ENCODE results near the gene VCPKMT. TPM values are rescaled to one million over a fixed set of nuclear protein-coding genes. Genes with fewer than 3 reads are reported as not detected.

Gene VCPKMT
- 5.1 and 5.8 TPM in 2 replicates for total RNA-seq (2014; rRNA removed; shearing (Covaris generic))

DNA sequence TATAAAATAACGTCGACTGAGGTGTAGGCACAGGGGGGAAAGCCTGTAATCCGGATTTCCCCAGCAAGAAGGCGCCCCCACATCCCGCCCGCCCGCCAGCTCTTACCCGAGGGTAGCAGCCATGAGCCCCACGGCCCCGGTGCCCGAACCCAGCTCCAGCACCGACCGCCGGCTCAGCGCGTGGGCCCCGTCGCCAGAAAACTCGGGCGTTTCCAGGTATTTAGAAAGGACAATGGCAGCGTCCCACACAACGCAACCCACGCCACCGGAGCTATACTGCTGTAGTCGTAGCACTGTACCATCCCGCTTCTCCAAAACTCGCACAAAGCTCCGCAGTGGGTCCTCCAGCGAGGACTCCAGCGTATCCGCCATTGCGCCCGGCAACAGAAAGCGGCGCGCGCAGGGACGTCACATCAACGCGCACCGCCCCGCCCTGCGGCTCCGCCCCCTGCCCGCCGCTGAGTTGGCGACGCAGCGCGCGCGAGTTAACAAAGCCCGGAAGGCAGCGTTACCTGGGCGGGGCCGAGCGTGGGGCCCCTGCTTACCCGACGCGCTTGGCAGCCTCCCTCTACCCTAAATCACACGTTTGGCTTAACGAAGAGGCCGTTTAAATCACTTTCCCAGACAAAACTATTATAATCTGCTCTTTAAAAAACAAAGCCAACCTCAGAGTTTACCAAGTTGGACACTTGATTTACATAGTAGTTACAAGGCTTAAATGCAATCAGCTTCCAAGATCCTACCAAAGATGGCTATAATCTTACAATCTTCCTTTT is at the start of gene VCPKMT:
VCPKMT (minus strand) TSS at position 392 of the 776 bp plus-strand sequence; CDS start at position 372, 20 bp downstream.
- peak; percentile 87 for DNase-seq (ENCODE audit: low spot score)

- no peak for DNase-seq (ENCODE audit: low spot score)
These were observed 39.7 kb upstream of the VCPKMT start for GRCh38 chr14:50156111-50156510.

DNA sequence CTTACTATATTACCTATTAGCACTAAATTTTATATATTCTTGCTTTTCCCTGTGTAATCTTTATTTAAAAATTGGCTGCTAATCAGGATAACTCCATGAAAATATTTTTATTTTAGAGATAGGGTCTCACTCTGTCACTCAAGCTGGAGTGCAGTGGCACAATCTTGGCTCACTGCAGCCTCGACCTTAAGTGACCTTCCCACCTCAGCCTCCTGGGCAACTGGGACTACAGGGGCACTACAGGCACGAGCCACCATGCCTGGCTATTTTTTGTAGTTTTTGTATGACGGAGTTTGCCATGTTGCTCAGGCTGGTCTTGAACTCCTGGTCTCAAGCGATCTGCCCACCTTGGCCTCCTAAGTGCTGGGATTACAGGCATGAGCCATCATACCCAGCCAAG is 32.4 kb upstream of the VCPKMT start:
- no peak for DNase-seq (ENCODE audit: low spot score)

DNA sequence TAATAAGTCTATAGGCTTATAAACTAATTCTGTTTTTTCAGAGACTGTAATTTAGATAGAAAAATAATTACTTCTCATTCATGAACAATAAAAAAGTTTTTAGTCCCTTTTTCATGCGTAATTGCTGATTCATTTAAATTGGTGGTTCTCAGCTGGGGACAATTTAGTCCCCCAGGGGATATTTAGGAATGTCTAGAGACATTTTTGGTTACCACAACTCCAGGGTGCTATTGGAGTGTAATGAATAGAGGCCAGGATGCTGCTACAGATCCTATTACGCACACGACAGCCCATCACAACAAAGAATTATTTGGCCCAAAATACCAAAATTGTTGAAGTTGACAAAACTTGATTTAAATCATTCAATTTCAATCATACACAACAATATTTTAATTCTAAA is 22.8 kb upstream of the VCPKMT start:
- no peak for DNase-seq (ENCODE audit: low spot score)

- DNase-seq (ENCODE audit: low spot score): no peak
These were observed 11.4 kb upstream of the VCPKMT start for GRCh38 chr14:50127802-50128201.

DNA sequence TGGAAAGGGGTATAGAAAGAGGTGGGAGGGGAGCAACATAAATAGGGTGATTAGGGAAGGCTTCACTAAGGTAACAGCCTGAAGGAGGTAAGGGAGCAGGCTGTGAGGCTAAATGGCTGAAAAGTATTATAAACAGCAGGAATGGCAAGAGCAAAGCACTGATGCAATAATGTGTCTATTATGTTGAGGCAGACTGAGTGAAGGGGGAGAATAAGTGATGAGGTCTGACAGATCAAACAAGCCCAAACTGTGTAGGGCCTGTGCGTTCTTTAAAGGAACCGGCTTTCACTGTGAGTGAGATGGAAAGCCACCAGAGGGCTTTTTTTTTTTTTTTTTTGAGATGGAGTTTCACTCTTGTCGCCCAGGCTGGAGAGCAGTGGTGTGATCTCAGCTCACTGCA is 6.7 kb upstream of the VCPKMT start:
- no peak for DNase-seq (ENCODE audit: low spot score)

GRCh38 chr14:50122291-50122690 is 5.9 kb upstream of the VCPKMT start:
- DNase-seq (ENCODE audit: low spot score): no peak

GRCh38 chr14:50121486-50121885 is 5.1 kb upstream of the VCPKMT start:
- no peak for DNase-seq (ENCODE audit: low spot score)

GRCh38 chr14:50117456-50117855 is 1.1 kb upstream of the VCPKMT start:
- no peak for DNase-seq (ENCODE audit: low spot score)

- DNase-seq (ENCODE audit: low spot score): no peak
These were observed 594 bp upstream of the VCPKMT start for GRCh38 chr14:50116966-50117365.

DNA sequence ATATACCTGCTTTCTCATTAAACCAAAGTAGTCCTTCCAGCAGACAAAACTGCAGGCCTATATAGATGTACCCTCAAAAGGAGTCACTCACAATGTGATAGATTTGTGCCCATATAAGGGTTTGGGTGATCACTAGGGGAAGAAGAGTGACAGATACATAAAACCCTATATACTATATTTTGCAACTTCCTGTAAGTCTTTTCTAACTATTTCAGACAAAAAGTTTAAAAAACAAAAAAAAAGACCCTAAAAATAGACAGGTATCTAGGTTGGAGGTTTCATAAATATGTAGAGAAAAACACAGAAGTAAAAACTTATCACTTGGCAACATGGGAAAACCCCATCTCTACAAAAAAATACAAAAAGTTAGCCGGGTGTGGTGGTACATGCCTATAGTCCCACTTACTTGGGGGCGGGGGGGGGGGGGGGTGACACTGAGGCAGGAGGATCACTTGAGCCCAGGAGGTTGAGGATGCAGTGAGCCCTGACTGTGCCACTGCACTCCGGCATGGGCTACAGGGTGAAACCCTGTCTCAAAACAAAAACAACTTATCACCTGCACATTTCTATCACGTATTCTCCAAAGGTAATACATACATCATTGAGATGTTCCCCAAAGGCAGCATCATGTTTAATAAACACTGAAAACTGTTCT is 2.9 kb downstream of the VCPKMT start:
- no peak for DNase-seq (ENCODE audit: low spot score)

GRCh38 chr14:50110323-50111037 is 5.9 kb downstream of the VCPKMT start:
- no peak for DNase-seq (ENCODE audit: low spot score)

DNA sequence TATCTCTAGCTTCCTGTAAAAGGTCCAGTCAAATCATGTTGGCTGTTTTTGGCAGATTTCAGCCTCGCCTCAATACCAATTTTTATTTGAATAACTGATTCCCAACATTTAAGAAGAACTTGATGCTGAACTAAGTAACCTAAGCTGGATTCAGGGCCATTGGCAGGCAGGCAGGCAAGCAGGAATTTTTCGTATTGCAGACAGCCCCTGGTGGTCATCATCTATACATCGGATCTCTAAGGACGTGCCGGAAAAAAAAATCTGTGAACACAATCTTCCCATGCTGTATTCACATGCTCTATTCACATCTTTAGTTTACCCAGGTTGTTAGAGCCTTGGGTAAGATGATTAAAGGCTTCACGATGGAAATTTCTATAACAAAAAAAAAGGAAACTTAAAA is 7.0 kb downstream of the VCPKMT start:
- DNase-seq (ENCODE audit: low spot score): no peak

DNA sequence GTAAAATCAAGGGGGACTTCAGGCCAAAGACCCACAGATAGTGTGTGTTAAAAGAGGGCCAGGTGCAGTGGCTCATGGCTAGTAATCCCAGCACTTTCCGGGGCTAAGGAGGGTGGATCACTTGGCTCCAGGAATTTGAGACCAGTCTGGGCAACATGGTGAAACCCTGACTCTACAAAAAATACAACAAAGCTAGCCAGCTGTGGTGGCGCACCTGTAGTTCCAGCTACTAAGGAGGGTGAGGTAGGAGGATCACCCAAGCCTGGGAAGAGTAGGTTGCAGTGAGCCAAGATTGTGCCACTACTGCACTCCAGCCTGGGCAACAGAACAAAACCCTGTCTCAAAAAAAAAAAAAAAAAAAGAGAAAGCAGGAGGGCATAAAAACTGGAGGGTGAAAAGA is 8.5 kb downstream of the VCPKMT start:
- no peak for DNase-seq (ENCODE audit: low spot score)

GRCh38 chr14:50106178-50106577 is 10.2 kb downstream of the VCPKMT start:
- no peak for DNase-seq (ENCODE audit: low spot score)

DNA sequence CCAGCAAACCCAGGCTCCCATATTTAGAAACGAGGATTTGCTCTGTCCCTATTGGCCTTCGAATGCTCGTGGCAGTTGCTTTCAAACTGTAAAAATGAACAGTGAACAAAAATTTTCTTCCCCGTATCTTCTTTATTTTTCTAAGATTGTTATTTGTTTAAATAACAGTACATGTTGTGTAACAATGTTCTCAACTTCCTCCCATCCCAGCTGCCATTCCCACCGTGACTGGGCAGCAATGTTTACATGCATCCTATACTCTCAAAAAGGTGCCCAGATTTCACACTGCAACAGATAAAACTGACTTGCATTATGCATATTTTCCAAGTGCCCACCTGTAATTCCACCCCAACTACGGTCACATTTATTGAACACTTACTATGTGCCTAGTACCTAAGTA is 12.8 kb downstream of the VCPKMT start:
- no peak for DNase-seq (ENCODE audit: low spot score)

- no peak for DNase-seq (ENCODE audit: low spot score)
These were observed 15.0 kb downstream of the VCPKMT start for GRCh38 chr14:50101417-50101816.

DNA sequence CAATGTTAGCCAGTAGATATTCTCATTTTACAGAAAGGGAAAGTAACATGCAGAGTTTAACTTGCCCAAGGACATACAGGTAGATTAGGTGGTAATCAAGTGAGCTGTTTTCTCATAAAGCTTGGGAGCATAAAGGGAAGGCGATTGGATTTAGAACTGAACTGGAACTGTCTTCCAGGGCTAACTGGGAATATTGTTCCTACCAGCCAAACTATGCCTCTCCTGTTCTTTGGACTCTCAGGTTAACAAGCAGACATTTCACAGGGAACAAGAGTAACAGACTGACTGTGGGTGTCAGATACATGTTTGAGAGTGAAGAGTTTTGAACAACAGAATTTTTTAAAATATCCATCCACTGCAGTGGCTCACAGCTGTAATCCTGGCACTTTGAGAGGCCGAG is 15.6 kb downstream of the VCPKMT start:
- no peak for DNase-seq (ENCODE audit: low spot score)

- peak; percentile 16 for DNase-seq (ENCODE audit: low spot score)
These were observed 17.0 kb downstream of the VCPKMT start for GRCh38 chr14:50099335-50099734.

GRCh38 chr14:50095895-50096294 is 20.5 kb downstream of the VCPKMT start:
- no peak for DNase-seq (ENCODE audit: low spot score)

DNA sequence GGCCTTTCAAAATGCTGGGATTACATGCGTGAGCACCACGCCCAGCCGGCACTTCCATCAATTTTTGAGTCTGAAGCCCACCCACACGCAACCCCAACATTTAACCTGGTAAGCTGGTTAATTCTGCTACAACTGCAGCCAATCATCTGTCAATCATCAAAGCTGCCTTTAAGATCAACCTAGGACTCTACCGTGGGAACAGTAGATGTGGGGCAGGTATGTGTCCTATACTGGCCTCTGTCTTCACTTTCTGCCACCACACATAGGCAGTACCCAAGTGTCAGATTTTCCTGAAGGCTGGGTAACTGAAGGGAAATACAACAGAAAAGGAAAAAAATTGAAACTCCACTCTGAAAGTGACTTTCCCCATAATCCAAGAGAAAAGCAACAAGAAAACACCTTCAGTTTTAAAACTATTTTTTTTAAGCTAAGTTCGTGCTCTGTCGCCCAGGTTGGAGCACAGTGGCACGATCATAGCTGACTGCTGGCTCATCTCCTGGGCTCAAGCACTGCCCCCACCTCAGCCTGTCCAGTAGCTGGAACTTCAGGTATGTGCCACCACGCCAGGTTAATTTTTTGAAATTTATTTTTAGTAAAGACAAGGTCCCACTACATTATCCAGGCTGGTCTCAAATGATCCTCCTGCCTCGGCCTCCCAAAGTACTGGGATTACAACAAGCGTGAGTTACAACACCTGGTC is 22.2 kb downstream of the VCPKMT start:
- DNase-seq (ENCODE audit: low spot score): no peak

GRCh38 chr14:50093496-50093895 is 22.9 kb downstream of the VCPKMT start:
- no peak for DNase-seq (ENCODE audit: low spot score)
